Measurements from ENCODE around the gene RTL1.

RTL1 gene

GRCh38 chr14:100832311-100832960 is 71.1 kb downstream of the RTL1 start:
- no peak for DNase-seq (ENCODE audit: low spot score)

- DNase-seq (ENCODE audit: low spot score), result no peak
These were observed 72.8 kb downstream of the RTL1 start for GRCh38 chr14:100830681-100831080.
